HG02763 (cell line): ENCODE results near the gene FAM171A2.
"Not testable (repeated sequence)": the region's sequence is repeated elsewhere in the genome, so short reads cannot be mapped to it uniquely, and the experiment has no call there.

Experiments used
- ATAC-seq: cut with Tn5 transposase; IDR thresholded peaks from one replicate; pipeline ENCODE4 v1.9.1; 2021; ENCODE audit warnings: mild to moderate bottlenecking, moderate library complexity; ENCODE audit not compliant: unreplicated experiment

FAM171A2 gene

GRCh38 chr17:44348234-44348987 lies 15.2 kb downstream of the FAM171A2 start:
- ATAC-seq = peak; percentile 38

- not testable (repeated sequence) for ATAC-seq
Measured at GRCh38 chr17:44347206-44348055, 16.2 kb downstream of the FAM171A2 start.

GRCh38 chr17:44346064-44346844 lies 17.4 kb downstream of the FAM171A2 start:
- ATAC-seq = no peak

GRCh38 chr17:44345454-44346026 lies 18.1 kb downstream of the FAM171A2 start:
- ATAC-seq = no peak

GRCh38 chr17:44344939-44345453 lies 18.7 kb downstream of the FAM171A2 start, which contains the start of gene GRN:
Gene GRN, plus strand, starts transcription at chr17:44345302. Its CDS starts 3,863 bp downstream, at chr17:44349165.
- peak; percentile 63 for ATAC-seq

GRCh38 chr17:44343510-44344209 lies 20.0 kb downstream of the FAM171A2 start:
- ATAC-seq = no peak

- not testable (repeated sequence) for ATAC-seq
Measured at GRCh38 chr17:44340553-44340952, 23.1 kb downstream of the FAM171A2 start.

GRCh38 chr17:44338702-44339101 lies 25.0 kb downstream of the FAM171A2 start:
- ATAC-seq = no peak

- ATAC-seq = no peak
Measured at GRCh38 chr17:44335968-44336367, 27.7 kb downstream of the FAM171A2 start.

GRCh38 chr17:44335564-44335963 lies 28.1 kb downstream of the FAM171A2 start:
- ATAC-seq = no peak

- ATAC-seq = no peak
Measured at GRCh38 chr17:44334727-44335126, 28.9 kb downstream of the FAM171A2 start.

GRCh38 chr17:44334315-44334714 lies 29.3 kb downstream of the FAM171A2 start:
- no peak for ATAC-seq

GRCh38 chr17:44333371-44333770 lies 30.3 kb downstream of the FAM171A2 start:
- no peak for ATAC-seq

GRCh38 chr17:44331249-44331760 lies 32.3 kb downstream of the FAM171A2 start:
- no peak for ATAC-seq

GRCh38 chr17:44330263-44330662 lies 33.4 kb downstream of the FAM171A2 start:
- ATAC-seq = not testable (repeated sequence)

GRCh38 chr17:44329516-44329915 lies 34.1 kb downstream of the FAM171A2 start:
- not testable (repeated sequence) for ATAC-seq

- ATAC-seq = no peak
Measured at GRCh38 chr17:44327715-44328449, 35.8 kb downstream of the FAM171A2 start.

GRCh38 chr17:44326861-44327444 lies 36.7 kb downstream of the FAM171A2 start:
- ATAC-seq = peak; percentile 54
